Stimulated activated CD8-positive, alpha-beta memory T cell treated with anti-CD3 and anti-CD28 coated beads, Interleukin-15, amount 100 ng/mL, for 24 hours (primary cell): ENCODE measurements around the gene APOBR.
"Not testable (repeated sequence)": the region's sequence is repeated elsewhere in the genome, so short reads cannot be mapped to it uniquely, and the experiment has no call there.

Experiments used
- DNase-seq: peaks from one replicate; pipeline ENCODE4 v3.0.0-alpha.2; 2020; ENCODE audit warnings: low read depth

The APOBR gene

DNA sequence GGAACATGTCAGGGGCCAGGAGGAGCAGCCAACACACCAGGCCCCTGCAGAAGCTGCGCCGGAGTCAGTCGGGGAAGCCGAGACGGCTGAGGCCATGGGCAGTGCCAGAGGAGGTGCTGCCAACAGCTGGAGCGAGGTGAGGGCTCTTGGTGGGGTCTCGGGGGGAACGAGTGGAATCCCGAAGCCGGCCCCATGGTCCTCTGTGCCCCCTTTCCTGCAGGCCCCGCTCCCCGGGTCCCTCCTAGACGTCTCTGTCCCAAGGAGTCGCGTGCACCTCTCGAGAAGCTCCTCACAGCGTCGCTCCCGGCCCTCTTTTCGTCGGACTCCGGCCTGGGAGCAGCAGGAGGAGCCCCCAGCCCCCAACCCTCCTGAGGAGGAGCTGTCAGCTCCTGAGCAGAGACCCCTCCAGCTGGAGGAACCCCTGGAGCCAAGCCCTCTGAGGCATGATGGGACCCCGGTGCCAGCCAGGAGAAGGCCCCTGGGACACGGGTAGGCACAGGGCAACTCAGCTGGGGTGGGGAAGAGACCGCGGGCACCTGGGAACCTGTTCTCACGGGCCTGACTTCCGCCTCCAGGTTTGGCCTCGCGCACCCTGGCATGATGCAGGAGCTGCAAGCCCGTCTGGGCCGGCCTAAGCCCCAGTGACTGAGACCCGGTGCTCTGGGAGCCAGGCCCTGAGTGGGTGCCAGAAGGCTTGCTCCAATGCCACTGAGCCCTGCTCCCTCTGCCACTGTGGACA, 3.6 kb downstream of the APOBR start:
- DNase-seq = no peak

DNA sequence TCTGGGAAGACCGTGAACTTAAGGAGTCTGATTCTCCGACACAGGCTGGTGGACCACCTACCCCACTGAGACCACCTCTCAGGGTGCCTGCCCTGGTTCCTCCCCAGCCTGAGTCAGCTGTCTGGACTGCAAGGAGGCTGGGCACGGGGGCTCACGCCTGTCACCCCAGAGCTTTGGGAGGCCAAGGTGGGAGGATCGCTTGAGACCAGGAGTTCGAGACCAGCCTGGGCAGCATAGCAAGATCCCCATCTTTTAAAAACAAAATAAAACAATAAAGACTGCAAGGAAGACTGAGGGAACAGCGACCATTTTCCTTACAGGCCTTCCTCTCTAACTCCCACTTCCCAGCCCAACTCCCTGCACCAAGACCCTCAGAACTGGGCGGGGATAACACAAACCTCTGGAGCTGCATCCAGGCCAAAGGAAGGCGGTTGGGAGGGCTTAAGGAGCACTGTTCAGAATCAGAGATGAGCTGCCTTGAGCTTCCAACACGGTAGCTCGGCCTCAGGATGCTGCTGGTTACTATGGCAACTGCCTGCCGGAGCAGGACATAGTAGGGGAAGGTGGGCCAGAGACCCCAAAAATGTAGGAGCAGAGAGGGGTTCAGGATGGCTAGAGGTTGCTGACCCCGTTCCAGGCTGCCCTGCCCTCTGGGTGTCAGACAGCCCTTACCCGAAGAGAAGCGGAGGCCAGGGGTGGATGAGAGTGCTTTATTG, 4.4 kb downstream of the APOBR start:
- DNase-seq = no peak

DNA sequence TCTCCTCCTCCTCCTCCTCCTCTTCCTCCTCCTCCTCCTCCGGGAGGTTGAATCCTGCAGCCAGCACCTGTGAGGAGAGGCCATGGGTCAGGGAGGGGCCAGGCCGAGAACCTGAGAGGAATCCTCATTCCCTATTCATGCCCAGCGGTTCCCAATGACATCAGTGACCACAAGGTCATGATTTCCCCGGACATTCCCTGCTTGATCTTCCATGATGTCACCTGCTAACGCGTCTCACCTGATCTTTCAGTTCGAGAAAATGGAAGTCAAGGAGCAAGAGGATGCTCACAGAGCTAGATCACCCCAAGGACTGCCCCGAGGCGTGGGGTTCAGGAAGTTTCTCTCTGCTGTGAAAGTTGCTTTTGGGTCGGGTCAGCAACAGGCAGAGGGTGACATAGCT, 5.4 kb downstream of the APOBR start:
- no peak for DNase-seq

DNA sequence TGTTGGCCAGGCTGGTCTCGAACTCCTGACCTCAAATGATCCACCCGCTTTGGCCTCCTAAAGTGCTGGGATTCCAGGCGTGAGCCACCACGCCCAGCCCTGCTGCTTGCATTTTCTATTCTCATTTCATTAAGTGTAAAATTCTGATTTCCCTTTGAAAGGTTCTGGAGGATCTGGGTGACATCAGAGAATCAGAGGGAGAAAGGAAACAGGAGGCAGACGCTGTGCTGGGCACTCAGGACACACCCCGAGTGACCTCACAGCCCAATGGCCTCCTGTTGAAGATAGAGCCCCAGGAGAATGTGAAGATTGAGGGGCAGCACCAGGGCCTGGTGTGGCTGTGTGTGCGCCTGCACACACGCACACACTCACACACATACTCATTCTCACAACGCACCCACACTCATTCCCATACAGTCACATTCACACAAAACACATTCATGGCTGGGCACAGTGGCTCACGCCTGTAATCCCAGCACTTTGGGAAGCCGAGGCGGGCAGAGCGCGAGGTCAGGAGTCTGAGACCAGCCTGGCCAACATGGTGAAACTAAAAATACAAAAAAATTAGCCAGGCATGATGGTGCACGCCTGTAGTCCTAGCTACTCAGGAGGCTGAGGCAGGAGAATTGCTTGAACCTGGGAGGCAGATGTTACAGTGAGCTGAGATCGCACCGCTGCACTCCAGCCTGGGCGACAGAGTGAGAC, 6.2 kb downstream of the APOBR start:
- DNase-seq = not testable (repeated sequence)

DNA sequence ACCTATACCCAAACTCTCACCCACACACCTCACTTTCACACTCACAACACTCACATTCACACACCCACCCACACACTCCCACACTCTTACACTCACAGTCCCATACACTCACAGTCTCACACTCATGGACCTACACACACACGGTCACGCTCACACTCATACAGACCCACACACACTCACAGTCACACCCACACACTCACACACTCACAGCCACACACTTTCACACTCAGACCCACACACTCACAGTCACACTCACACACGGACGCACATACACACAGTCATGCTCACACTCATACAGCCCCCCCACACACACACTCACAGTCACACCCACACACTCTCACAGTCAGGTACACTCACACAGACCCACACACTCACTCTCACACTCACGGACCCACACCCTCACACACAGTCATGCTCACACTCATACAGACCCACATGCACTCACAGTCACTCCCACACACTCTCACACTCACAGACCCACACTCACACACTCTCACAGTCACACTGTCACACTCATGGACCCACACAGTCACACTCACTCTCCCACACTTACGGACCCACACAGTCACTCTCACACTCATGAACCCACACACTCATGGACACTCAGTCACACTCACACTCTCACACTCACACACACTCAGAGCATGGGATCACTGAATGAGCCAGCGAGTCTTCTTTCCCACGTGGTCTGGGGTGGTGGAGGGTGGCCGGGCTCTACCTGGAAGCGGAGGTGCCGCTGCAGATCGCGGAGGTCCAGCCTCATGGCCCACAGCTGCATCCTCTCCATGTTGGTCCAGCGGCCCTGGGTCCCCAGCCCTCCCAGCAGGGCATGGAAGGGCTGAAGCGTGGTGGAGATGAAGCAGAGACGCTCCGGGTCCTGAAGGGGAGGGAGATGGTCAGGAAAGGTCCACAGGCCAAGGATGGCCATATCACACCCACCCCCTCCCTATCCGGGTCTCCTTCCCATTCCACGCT, 7.1 kb downstream of the APOBR start:
- no peak for DNase-seq

DNA sequence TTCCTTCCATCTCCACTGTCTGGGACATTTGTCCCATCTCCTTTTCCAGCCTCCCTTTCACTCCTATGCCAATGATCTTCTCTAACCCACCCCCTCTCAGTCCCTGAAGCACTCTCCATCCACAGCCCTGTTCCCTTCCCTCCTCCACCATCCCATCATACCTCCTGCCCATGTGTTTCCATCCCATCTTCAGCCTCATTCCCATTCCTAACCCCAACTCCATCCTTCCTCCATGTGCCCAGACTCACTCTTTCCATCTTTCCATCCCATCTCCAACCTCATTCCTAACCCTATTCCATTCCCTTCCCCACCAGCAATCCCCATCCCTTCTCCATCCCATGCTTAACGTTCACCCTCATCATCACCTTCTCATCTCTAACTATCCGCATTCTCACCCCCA, 7.8 kb downstream of the APOBR start:
- no peak for DNase-seq

DNA sequence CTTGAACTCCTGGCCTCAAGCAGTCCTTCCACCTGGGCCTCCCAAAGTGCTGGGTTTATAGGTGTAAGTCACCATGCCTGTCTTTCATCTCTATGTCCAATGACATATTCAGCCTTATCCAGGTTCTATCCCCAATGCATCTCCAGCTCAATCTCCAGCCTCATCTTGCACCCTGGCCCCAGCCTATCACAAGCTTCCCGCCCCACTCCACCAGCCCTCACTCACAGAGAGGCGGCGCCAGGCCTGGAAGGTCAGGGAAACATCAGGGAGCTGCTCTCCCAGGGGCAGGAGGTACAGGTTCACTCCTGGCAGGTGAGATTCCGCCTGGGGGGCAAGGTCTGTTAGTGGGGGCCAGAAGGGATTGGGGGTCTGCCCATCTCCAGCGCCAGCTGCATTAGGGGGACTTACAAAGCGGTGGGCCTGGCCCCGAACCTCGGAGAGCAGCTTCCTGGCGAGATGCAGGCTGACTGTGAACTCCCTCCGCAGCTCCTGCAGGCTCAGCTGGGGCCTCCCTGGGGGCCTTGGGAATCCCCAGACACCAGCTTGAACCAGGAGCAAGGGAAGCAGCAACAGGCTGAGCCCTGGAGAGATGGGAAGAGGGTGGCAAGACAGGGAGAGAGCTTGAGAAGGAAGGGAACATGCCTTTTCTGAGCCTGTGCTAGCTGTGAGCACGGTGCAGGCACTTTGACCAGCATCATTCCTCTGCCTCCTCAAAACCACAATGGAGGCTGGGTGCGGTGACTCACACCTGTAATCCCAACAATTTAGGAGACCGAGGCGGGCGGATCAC, 9.2 kb downstream of the APOBR start:
- no peak for DNase-seq

DNA sequence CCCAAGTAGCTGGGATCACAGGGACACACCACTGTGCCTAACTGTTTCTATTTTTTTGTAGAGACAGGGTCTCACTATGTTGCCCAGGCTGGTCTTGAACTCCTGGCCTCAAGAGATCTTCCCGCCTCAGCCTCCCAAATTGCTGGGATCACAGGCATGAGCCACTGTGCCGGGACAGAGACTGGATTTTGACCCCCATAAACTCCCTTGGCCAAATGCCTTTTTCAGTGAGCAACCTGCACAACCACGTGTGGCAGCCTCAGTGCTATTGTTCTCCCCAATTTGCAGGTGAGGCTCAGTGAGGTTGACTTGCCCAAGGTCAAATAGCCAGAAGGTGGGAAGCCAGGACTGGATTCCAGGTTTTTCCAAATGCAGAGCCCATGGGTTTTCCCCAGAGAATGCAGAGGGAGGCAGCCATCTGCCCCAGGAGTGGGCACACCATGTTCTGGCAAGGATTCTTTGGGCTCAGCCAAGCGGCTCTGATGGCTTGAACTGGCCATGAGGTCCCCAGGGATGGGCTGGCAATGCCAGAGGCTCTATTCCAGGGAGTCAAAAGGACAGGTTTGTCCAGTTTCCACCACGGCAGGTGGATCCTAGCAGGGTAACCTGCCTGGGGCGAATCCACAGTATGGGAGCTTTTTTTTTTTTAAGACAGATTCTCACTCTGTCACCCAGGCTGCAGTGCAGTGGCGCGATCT, 10.4 kb downstream of the APOBR start:
- DNase-seq = no peak

DNA sequence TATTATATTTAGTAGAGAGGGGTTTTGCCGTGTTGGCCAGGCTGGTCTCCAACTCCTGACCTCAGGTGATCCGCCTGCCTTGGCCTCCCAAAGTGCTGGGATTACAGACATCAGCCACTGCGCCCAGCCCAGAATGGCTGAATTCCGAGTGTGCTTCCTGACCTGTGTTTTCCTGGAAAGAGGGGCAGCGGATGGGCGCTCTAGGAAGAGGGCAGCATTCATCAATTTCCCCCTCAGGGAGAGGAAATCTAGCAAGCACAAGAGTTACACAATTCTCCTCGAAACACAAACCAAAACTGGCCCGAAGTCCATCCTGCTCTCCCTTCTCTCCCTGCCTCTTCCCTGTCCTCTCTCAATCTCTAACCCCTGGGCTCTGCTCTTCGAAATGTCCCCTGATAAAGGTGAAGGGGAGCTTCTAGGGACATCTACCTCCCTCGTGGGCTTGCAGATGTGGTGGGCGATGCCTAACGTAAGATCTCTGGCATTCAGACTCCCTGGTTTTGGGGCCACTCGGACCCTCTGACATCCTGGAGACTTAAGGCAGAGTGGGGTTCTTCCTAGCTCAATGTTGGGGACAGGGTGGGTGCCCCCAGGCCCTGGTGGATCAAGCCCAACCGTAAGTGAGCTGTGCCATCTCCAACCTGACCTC, 11.2 kb downstream of the APOBR start:
- DNase-seq = no peak

DNA sequence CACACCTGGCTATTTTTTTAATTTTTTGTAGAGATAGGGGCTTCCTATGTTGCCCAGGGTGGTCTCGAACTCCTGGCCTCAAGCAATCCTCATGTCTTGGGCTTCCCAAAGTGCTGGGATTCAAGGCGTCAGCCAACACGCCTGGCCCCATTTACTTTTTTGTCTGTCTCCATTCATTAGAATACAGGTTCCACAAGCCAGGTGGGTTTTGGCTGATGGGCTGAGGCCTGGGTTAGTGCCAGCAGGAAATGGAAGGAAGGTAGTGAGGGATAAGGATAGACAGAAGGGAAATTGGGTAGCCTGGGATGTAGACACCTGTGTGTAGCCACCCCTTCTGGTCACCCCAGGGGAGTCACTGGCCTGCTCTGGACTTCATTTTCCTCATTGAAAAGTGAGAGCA, 16.6 kb downstream of the APOBR start:
- no peak for DNase-seq

DNA sequence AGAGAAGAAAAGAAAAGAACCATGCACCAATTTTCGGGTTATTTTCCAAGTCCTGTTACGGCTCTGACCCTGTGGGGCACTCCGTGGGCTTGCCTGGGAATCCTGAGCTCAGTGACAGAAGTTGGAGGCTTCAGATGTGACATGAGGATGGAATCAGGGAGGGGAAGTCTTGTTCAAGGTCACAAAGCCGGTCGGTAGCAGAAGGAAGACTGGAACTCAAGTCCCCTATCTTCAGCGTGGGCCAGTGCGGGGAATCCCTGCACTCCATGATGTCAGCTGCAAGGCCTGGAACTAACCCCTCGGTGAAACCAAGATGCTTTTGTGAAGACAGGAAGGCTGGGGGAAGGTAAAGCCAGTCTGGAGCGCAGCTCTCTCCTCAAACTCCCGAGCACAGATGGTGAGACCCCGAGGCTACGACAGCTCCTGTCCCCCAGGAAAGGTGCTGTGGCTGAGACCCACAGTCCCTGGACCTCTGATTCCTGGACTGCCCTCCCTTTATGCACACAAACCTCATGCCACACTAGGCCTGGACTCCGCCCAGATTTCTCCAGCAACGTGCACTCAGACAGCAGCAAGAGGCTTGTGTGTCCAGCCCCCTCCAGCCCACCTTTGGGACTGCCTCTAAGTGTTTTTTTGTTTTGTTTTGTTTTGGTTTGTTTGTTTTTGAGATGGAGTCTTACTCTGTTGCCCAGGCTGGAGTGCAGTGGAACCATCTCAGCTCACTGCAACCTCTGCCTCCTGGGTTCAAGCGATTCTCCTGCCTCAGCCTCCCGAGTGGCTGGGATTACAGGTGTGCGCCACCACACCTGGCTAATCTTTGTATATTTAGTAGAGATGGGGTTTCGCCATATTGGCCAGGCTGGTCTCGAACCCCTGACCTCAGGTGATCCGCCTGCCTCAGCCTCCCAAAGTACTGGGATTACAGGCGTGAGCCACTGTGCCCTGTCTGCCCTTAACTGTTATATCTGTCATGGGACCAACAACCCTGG, 17.7 kb downstream of the APOBR start:
- no peak for DNase-seq

DNA sequence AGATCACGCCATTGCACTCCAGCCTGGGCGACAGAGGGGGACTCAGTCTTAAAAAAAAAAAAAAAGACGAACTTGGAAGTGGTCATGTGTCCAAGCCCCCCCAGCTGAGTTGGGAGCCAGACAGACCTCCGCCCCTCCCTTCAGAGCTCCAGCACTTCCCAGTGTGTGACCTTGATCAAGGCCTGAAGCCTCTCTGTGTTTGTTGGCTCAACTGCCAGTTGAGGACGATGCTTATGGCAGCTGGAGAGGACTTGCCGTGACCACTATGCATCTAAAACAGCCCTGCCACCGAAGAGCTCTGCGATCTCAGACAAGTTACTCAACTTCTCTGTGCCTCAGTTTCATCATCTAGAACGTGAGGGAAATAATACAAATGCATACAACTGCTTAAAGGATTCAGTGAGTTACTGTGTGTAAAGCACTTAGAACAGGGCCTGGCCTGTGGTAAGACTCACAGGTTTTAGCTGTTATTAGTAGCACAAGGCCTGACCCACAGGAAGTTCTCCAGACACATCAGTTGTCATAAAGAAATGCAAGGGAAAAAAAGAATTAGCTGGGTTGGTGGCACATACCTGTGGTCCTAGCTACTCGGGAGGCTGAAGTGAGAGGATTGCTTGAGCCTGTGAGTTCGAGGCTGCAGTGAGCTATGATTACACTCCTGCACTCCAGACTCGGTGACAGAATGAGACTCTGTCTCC, 19.2 kb downstream of the APOBR start:
- no peak for DNase-seq

DNA sequence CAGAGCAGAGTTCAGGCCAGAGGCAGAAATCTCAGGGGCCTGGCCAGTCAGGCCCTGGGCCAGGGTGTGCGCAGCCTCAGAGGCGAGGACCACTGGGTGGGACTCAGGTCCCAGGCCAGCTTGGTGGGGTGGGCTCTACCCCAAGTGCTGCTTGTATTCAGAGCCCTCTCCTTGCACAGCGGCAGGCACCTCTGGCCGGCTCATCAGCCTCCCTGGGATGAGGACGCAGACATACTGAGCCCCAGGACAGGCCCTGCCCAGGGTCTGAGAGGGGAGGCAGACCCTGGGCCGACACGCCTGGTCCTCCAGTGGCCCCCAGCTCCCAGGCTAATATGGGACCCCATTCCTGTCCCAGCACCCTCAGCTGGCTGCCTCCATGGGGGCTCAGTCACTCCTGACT, 19.8 kb downstream of the APOBR start:
- DNase-seq = no peak

DNA sequence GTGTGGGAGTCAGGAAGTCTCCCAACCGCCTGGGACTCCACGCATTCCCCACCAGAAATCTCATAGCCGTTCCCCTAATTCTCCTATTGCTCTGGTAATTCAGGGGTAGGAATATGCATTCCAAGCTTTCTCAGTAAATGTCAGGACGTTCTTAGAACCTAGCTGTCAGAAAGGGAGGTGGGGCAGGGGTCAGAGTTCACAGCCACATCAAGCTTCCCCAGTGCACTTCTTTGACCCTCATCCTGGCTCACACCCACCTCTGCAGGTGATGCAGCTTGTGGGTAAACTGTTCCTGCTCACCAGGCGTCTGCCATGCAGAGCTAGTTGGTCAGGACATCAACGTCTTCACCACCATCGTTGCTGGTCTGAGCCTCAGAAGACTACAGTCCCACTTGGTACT, 26.2 kb downstream of the APOBR start:
- DNase-seq = no peak

DNA sequence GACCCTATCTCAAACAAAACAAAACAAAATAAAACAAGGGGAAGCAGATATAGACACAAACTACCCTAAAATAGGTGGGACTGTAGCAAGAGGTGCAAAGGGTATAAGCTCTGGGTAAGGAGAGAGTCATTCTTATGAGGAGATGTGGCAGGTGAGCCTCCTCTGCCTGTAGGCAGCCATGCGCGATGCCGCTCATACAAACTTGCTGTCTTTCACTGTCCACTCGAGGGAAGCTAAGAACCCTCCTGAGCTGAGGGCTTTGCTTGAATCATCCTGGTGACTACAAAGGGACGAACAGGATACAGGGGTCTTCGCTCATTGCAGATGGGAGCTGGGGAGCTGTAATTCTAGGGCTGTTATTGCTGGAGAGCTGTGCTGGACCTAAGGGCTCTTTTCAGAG, 27.0 kb downstream of the APOBR start:
- DNase-seq = no peak

DNA sequence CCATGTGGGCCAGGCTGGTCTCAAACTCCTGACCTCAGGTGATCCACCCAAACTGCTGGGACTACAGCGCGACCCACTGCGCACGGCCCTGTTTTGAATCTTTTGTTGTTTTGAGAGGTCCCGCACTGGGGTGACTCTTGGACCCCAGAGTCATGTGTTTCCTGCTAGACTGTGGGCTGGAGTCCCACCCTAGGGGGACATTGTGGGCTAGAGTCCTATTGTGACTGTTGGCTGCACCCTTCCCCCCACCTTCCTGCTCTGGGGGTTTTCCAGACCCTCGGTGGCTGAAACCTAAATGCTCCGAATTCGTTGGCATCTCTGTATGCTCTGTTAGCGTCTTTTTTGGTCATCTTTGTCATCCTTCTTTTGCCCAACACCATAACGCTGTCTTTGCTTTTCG, 28.3 kb downstream of the APOBR start:
- no peak for DNase-seq

DNA sequence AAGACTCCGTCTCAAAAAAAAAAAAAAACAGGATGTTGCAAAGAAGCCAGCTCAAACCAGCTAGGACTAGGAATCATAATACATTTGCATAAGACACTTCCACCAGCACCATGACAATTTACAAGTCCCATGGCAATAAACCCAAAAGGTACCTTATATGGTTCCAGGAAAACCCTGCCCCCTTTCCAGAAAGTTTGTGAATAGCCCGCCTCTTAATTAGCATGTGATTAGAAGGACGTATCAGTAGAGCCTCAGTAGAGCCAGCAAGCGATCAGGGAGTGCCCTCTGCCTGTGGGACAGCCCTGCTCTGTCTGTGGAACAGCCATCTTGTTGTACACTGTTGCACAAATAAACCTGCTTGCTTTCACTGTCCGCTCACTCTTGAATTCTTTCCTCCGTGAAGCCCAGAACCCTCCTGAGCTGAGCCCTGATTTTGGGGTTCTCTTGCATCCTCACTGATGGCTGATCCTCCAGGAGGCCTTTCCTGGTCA, 30.3 kb downstream of the APOBR start:
- no peak for DNase-seq
